ENCODE measurements around the gene BAIAP2.

Gene BAIAP2

DNA sequence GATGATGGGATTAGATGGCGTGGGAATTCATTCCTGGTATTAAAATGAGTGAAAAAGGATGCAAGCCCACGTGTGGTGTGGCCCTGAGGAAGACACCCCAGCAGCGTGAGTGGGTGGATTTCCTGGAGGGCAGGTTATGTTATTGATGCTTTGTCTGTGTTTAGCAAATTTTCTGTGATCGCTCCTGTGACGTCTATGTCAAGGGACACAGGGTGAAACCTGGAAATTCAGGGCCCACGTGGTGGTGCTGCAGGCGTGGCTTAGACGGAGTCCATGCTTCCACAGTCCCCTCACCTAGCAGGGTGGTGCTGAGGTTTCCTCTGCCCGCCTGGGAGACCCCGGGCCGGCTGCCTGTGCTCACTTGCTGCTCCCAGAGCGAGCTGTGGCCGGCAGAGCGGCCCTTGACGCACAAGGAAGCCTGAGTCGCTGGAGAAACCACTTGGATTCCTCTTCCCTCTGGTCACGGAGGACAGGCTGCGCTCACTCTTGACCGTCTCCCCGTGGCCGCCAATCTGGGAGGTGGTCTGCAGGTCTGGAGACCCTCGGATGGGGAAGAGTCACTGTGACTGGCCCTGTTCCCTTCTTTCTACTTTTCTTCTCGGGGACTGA, 23.4 kb downstream of the BAIAP2 start:
- Histone ChIP-seq H3K9ac (ENCODE audit: low read length) (no peak overlapping the region), H3F3A (ENCODE audit: insufficient read depth) (no peaks in the 10 kb centered on the region)

DNA sequence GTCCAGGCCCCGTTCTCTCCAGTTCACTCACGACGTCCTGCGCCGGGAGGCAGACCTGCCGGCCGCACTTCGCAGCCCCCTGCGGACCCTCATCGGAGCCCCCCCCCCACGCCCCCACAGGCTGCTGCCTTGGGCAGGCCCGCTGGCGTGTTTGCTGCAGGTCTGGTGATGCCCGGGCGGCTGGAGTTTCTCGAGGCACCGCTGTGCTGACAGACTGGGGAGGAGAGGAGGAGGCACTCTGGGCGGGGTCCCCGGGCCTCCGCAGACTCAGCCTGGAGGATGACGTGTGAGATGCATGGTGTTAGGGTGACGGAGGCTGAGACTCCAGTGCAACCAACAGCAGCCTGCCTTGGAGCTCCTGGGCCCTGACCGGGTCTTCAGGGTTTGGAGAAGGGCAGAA, 24.1 kb downstream of the BAIAP2 start:
- no peak overlapping the region for H3K4me2 ChIP-seq (ENCODE audit: low read depth, low read length, poor library complexity, severe bottlenecking)
- no peaks in the 10 kb centered on the region for H3K79me2 ChIP-seq (ENCODE audit: insufficient read depth, low read length)
- H3K9ac ChIP-seq (ENCODE audit: low read length), result no peak overlapping the region
- H3K27ac ChIP-seq (ENCODE audit: low read depth, low read length), result no peak overlapping the region
- no peaks in the 10 kb centered on the region for H3K27me3 ChIP-seq (ENCODE audit: low read length)
- H3F3A ChIP-seq (ENCODE audit: insufficient read depth), result no peaks in the 10 kb centered on the region
- TF ChIP-seq, protein P1, sequence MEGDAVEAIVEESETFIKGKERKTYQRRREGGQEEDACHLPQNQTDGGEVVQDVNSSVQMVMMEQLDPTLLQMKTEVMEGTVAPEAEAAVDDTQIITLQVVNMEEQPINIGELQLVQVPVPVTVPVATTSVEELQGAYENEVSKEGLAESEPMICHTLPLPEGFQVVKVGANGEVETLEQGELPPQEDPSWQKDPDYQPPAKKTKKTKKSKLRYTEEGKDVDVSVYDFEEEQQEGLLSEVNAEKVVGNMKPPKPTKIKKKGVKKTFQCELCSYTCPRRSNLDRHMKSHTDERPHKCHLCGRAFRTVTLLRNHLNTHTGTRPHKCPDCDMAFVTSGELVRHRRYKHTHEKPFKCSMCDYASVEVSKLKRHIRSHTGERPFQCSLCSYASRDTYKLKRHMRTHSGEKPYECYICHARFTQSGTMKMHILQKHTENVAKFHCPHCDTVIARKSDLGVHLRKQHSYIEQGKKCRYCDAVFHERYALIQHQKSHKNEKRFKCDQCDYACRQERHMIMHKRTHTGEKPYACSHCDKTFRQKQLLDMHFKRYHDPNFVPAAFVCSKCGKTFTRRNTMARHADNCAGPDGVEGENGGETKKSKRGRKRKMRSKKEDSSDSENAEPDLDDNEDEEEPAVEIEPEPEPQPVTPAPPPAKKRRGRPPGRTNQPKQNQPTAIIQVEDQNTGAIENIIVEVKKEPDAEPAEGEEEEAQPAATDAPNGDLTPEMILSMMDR (IDR thresholded peaks at IDR 0.05; ENCODE audit: insufficient read depth, low read length, poor library complexity, severe bottlenecking), result no peak
- TF ChIP-seq EZH2phosphoT487 (conservative IDR thresholded peaks at IDR 0.05; ENCODE audit: low read length), result no peak
- H2AFZ ChIP-seq (ENCODE audit: low read depth, low read length, severe bottlenecking), result no peak overlapping the region
- no peak overlapping the region for H3K4me3 ChIP-seq (ENCODE audit: insufficient read depth, low read length, poor library complexity, severe bottlenecking)
- H3K36me3 ChIP-seq (ENCODE audit: low read length), result no peaks in the 10 kb centered on the region
- H4K20me1 ChIP-seq (ENCODE audit: low read depth, low read length), result no peaks in the 10 kb centered on the region
- no peaks in the 10 kb centered on the region for H3K9me3 ChIP-seq (ENCODE audit: insufficient read depth, low read length)
- H3K9me2 ChIP-seq (replicated peaks; ENCODE audit: insufficient read depth, low read length), result no peaks in the 10 kb centered on the region

More for the DNA sequence above, 23.4 kb downstream of the BAIAP2 start:
- Histone ChIP-seq H3K27me3 (ENCODE audit: low read length) (no peaks in the 10 kb centered on the region), H3K79me2 (ENCODE audit: insufficient read depth, low read length) (no peaks in the 10 kb centered on the region), H3K4me2 (ENCODE audit: low read depth, low read length, poor library complexity, severe bottlenecking) (no peak overlapping the region), H3K36me3 (ENCODE audit: low read length) (no peaks in the 10 kb centered on the region), H3K27ac (ENCODE audit: low read depth, low read length) (no peak overlapping the region), H4K20me1 (ENCODE audit: low read depth, low read length) (no peaks in the 10 kb centered on the region), H3K4me3 (ENCODE audit: insufficient read depth, low read length, poor library complexity, severe bottlenecking) (no peak overlapping the region), H2AFZ (ENCODE audit: low read depth, low read length, severe bottlenecking) (no peak overlapping the region), H3K9me2 (replicated peaks; ENCODE audit: insufficient read depth, low read length) (no peaks in the 10 kb centered on the region), H3K9me3 (ENCODE audit: insufficient read depth, low read length) (no peaks in the 10 kb centered on the region)
- TF ChIP-seq, protein P1 (IDR thresholded peaks at IDR 0.05; ENCODE audit: insufficient read depth, low read length, poor library complexity, severe bottlenecking), result no peak
- TF ChIP-seq EZH2phosphoT487 (conservative IDR thresholded peaks at IDR 0.05; ENCODE audit: low read length), result no peak

DNA sequence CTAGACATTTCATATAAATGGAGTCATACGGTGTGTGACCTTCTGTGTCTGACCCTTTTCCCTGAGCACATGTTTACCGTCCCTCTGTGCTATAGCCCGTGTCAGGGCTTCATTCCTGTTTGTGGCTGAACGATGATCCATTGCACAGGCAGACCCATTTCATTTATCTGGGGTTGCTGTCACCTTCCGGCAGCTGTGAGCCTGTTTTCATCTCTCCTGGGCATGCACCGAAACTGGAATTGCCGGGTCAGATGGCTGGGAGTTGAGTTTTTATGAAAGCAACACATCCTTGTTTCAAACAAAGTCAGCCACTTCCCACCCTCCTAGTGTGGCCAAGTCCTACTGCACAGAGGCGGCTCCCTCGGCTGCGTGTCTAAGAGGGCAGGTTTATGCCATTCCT, 25.5 kb downstream of the BAIAP2 start:
- Histone ChIP-seq H3K36me3 (ENCODE audit: low read length) (no peaks in the 10 kb centered on the region), H3K79me2 (ENCODE audit: insufficient read depth, low read length) (no peaks in the 10 kb centered on the region), H3K27ac (ENCODE audit: low read depth, low read length) (no peak overlapping the region), H4K20me1 (ENCODE audit: low read depth, low read length) (no peaks in the 10 kb centered on the region), H3K4me3 (ENCODE audit: insufficient read depth, low read length, poor library complexity, severe bottlenecking) (no peak overlapping the region), H3K9me3 (ENCODE audit: insufficient read depth, low read length) (no peaks in the 10 kb centered on the region), H3K27me3 (ENCODE audit: low read length) (no peaks in the 10 kb centered on the region), H3K9ac (ENCODE audit: low read length) (no peak overlapping the region), H3F3A (ENCODE audit: insufficient read depth) (no peaks in the 10 kb centered on the region), H3K4me2 (ENCODE audit: low read depth, low read length, poor library complexity, severe bottlenecking) (no peak overlapping the region), H2AFZ (ENCODE audit: low read depth, low read length, severe bottlenecking) (no peak overlapping the region), H3K9me2 (replicated peaks; ENCODE audit: insufficient read depth, low read length) (no peaks in the 10 kb centered on the region)
- TF ChIP-seq EZH2phosphoT487 (conservative IDR thresholded peaks at IDR 0.05; ENCODE audit: low read length), result no peak
- TF ChIP-seq, protein P1 (IDR thresholded peaks at IDR 0.05; ENCODE audit: insufficient read depth, low read length, poor library complexity, severe bottlenecking), result no peak

All from SU-DHL-6 (cell line).